BLaER1 (cell line): Measurements from ENCODE around the gene PRR5L.

Experiments
- H3K27ac ChIP-seq: shearing (Covaris generic); formaldehyde crosslinking; 2 replicates; pipeline ENCODE4 v1.8.1; 2022
- H3K27me3 ChIP-seq: shearing (Covaris generic); formaldehyde crosslinking; 2 replicates; pipeline ENCODE4 v1.8.1; 2022
- H3K36me3 ChIP-seq: shearing (Covaris generic); formaldehyde crosslinking; 2 replicates; pipeline ENCODE4 v1.8.1; 2022
- H3K4me1 ChIP-seq: shearing (Covaris generic); formaldehyde crosslinking; 2 replicates; pipeline ENCODE4 v1.8.1; 2022
- H3K4me2 ChIP-seq: shearing (Covaris generic); formaldehyde crosslinking; 2 replicates; pipeline ENCODE4 v1.8.1; 2022
- H3K4me3 ChIP-seq: shearing (Covaris generic); formaldehyde crosslinking; 2 replicates; pipeline ENCODE4 v1.8.1; 2022
- H3K9ac ChIP-seq: shearing (Covaris generic); formaldehyde crosslinking; 2 replicates; pipeline ENCODE4 v1.8.1; 2022
- H3K9me3 ChIP-seq: shearing (Covaris generic); formaldehyde crosslinking; 2 replicates; pipeline ENCODE4 v1.8.1; 2022
- H4K20me1 ChIP-seq: shearing (Covaris generic); formaldehyde crosslinking; 2 replicates; pipeline ENCODE4 v1.8.1; 2022
- Cebpa-rat ChIP-seq: shearing (Covaris generic); IDR thresholded peaks from 2 replicates; pipeline ENCODE4 v1.8.1; 2022

Gene PRR5L

GRCh38 chr11:36354221-36355003 lies 58.3 kb downstream of the PRR5L start:
- no peaks in the 10 kb centered on the region for H4K20me1 ChIP-seq
- H3K4me3 ChIP-seq, result no peak overlapping the region
- H3K36me3 ChIP-seq, result no peaks in the 10 kb centered on the region
- H3K4me2 ChIP-seq, result peak overlapping the region; percentile 13
- H3K4me1 ChIP-seq, result peaks cover 70% of the 10 kb centered on the region
- no peak overlapping the region for H3K9ac ChIP-seq
- no peak for TF ChIP-seq Cebpa-rat
- no peaks in the 10 kb centered on the region for H3K9me3 ChIP-seq
- no peaks in the 10 kb centered on the region for H3K27me3 ChIP-seq
- no peak overlapping the region for H3K27ac ChIP-seq

- H3K27me3 ChIP-seq, result no peaks in the 10 kb centered on the region
- H3K27ac ChIP-seq, result no peak overlapping the region
- H4K20me1 ChIP-seq, result no peaks in the 10 kb centered on the region
- peak overlapping the region; percentile 79 for H3K4me2 ChIP-seq
- H3K9me3 ChIP-seq, result no peaks in the 10 kb centered on the region
- no peak for TF ChIP-seq Cebpa-rat
- H3K4me1 ChIP-seq, result peaks cover 84% of the 10 kb centered on the region
- no peaks in the 10 kb centered on the region for H3K36me3 ChIP-seq
- no peak overlapping the region for H3K4me3 ChIP-seq
- no peak overlapping the region for H3K9ac ChIP-seq
Observed at GRCh38 chr11:36356201-36356600, 60.1 kb downstream of the PRR5L start.

DNA sequence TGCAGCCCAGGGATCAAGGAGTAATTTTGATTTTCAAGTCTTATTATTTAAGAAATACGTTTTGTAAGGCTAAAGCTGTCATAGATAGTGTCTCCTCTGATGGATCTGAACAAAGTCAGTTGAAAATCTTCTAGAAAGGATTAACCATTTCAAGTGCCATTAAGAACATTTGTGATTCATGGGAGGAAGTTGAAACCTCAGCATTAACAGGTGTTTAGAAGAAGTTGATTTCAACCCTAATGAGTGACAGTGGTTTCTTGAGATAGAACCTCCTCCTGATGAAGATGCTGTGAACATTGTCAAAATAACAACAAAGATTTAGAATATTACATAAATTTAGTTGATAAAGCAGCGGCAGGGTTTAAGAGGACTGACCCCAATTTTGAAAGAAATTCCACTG lies 61.7 kb downstream of the PRR5L start:
- Histone ChIP-seq H3K9me3 (no peaks in the 10 kb centered on the region), H3K4me3 (no peak overlapping the region), H3K27me3 (no peaks in the 10 kb centered on the region), H3K36me3 (no peaks in the 10 kb centered on the region), H3K9ac (no peak overlapping the region), H3K4me1 (peaks cover 95% of the 10 kb centered on the region), H4K20me1 (no peaks in the 10 kb centered on the region), H3K4me2 (peak overlapping the region; percentile 79), H3K27ac (no peak overlapping the region)
- no peak for TF ChIP-seq Cebpa-rat

GRCh38 chr11:36358436-36358835 lies 62.3 kb downstream of the PRR5L start:
- no peaks in the 10 kb centered on the region for H3K36me3 ChIP-seq
- peak overlapping the region; percentile 79 for H3K4me2 ChIP-seq
- H4K20me1 ChIP-seq, result no peaks in the 10 kb centered on the region
- H3K9ac ChIP-seq, result no peak overlapping the region
- H3K9me3 ChIP-seq, result no peaks in the 10 kb centered on the region
- H3K27ac ChIP-seq, result no peak overlapping the region
- no peaks in the 10 kb centered on the region for H3K27me3 ChIP-seq
- no peak for TF ChIP-seq Cebpa-rat
- H3K4me1 ChIP-seq, result peaks cover 96% of the 10 kb centered on the region
- no peak overlapping the region for H3K4me3 ChIP-seq

DNA sequence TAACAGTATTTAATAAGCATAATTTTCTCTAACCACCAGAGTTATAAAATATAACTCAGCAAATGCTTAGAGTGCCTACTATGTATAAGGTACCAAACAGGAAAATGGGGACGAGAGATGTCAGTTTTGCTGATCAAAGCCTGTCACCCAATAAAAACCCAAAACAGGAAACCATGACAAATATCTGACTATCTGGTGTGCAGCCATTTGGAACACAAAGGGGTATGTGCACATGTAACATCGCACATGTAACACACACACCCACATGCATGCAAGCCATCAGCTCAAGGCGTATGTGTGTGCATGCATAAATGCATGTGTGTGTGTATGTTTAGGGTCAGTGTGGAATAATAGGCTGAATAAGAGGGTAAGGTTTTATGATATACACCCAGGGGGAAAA lies 64.2 kb downstream of the PRR5L start:
- Histone ChIP-seq H3K27me3 (no peaks in the 10 kb centered on the region), H3K4me2 (peak overlapping the region; percentile 79), H3K4me1 (peaks cover 99% of the 10 kb centered on the region)

GRCh38 chr11:36360826-36361415 lies 64.8 kb downstream of the PRR5L start:
- no peak overlapping the region for H3K4me3 ChIP-seq
- peaks cover 99% of the 10 kb centered on the region for H3K4me1 ChIP-seq
- no peak overlapping the region; the same call in 1 of the 2 replicates for H3K9ac ChIP-seq
- no peaks in the 10 kb centered on the region for H4K20me1 ChIP-seq
- no peaks in the 10 kb centered on the region for H3K9me3 ChIP-seq
- H3K27me3 ChIP-seq, result no peaks in the 10 kb centered on the region
- H3K36me3 ChIP-seq, result no peaks in the 10 kb centered on the region
- peak overlapping the region; percentile 79 for H3K4me2 ChIP-seq
- TF ChIP-seq Cebpa-rat, result no peak
- H3K27ac ChIP-seq, result no peak overlapping the region

More for the DNA sequence above, 64.2 kb downstream of the PRR5L start:
- no peak for TF ChIP-seq Cebpa-rat
- no peaks in the 10 kb centered on the region for H3K36me3 ChIP-seq
- H4K20me1 ChIP-seq, result no peaks in the 10 kb centered on the region
- no peak overlapping the region for H3K27ac ChIP-seq
- peak overlapping the region; percentile 16; the same call in 1 of the 2 replicates for H3K4me3 ChIP-seq
- H3K9me3 ChIP-seq, result no peaks in the 10 kb centered on the region
- H3K9ac ChIP-seq, result no peak overlapping the region

DNA sequence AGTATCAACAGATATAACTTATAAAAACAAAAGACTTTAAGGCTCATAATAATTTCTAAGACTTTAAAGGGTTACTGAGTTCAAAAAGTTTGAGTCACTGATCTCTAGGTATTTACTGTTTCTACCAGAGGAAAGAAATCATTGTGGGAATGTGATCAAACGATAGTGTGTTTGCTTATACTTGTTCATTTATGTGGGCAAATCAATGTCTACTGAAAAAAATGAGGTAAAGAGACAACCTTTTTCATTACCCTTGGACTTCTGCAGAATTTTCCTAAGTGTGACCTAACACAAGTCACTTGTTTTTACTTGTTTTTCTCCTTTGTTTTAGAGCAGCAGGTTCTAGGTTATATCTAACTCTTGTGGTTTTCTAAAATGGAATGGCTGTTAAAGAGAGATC lies 65.4 kb downstream of the PRR5L start:
- H3K27ac ChIP-seq, result no peak overlapping the region
- H3K27me3 ChIP-seq, result no peaks in the 10 kb centered on the region
- no peaks in the 10 kb centered on the region for H3K36me3 ChIP-seq
- H3K4me3 ChIP-seq, result peak overlapping the region; percentile 22; the same call in 1 of the 2 replicates
- no peaks in the 10 kb centered on the region for H4K20me1 ChIP-seq
- no peak for TF ChIP-seq Cebpa-rat
- H3K9ac ChIP-seq, result peak overlapping the region; percentile 8; the same call in 1 of the 2 replicates
- peaks cover 96% of the 10 kb centered on the region for H3K4me1 ChIP-seq
- H3K4me2 ChIP-seq, result peak overlapping the region; percentile 79
- H3K9me3 ChIP-seq, result no peaks in the 10 kb centered on the region

DNA sequence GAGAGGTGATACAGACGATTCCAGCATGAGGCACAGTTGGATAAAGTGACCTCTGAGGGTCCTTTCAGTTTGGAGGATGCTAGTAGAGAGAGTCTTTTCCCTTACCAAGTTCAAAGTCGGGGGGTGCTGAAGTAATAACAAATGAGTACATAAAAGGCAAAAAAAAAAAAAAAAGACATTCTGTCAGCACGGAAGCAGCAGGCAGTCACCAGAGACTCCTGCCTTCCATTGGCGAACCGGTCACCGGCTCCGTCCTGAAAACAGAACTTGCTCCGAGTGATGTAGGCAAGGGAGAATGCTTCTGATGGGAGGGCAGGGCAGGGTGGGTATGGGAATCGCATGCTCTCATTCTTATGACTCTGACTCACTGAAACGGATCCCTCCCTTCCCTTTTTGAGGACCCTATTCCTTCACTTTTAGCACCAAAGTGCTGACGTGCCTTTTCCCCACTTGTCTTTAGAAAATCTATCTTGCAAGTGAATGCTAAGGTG lies 65.9 kb downstream of the PRR5L start:
- peaks cover 92% of the 10 kb centered on the region for H3K4me1 ChIP-seq
- peak overlapping the region; percentile 79 for H3K4me2 ChIP-seq
- no peaks in the 10 kb centered on the region for H4K20me1 ChIP-seq
- H3K27ac ChIP-seq, result no peak overlapping the region
- H3K36me3 ChIP-seq, result no peaks in the 10 kb centered on the region
- H3K4me3 ChIP-seq, result peak overlapping the region; percentile 22; the same call in 1 of the 2 replicates
- H3K9ac ChIP-seq, result peak overlapping the region; percentile 8; the same call in 1 of the 2 replicates
- no peaks in the 10 kb centered on the region for H3K9me3 ChIP-seq
- no peaks in the 10 kb centered on the region for H3K27me3 ChIP-seq
- no peak for TF ChIP-seq Cebpa-rat

- Histone ChIP-seq H3K4me2 (peak overlapping the region; percentile 79), H3K27ac (no peak overlapping the region), H4K20me1 (no peaks in the 10 kb centered on the region), H3K27me3 (no peaks in the 10 kb centered on the region), H3K4me3 (no peak overlapping the region), H3K9me3 (no peaks in the 10 kb centered on the region), H3K9ac (no peak overlapping the region), H3K4me1 (peaks cover 82% of the 10 kb centered on the region), H3K36me3 (no peaks in the 10 kb centered on the region)
- TF ChIP-seq Cebpa-rat, result no peak
Observed at GRCh38 chr11:36362902-36363301, 66.8 kb downstream of the PRR5L start.
